ENCODE measurements around the gene IRAK1. TPM values are rescaled to one million over a fixed set of nuclear protein-coding genes. Genes with fewer than 3 reads are reported as not detected.
"Not testable (repeated sequence)": the region's sequence is repeated elsewhere in the genome, so short reads cannot be mapped to it uniquely, and the experiment has no call there.

The IRAK1 gene
- total RNA-seq, 1 donor from 2014 or later = 74.2 TPM

GRCh38 chrX:153983321-153983801, 36.3 kb downstream of the IRAK1 start:
- H3K27ac Mint-ChIP-seq (ENCODE audit: unreplicated experiment) = no peak overlapping the region
- H3K36me3 Mint-ChIP-seq (ENCODE audit: unreplicated experiment) = peaks cover 7% of the 10 kb centered on the region
- H3K9me3 Mint-ChIP-seq (ENCODE audit: unreplicated experiment) = no peaks in the 10 kb centered on the region
- no peak overlapping the region for H3K4me3 Mint-ChIP-seq (ENCODE audit: unreplicated experiment)
- DNase-seq (ENCODE audit: extremely low spot score, unreplicated experiment) = no peak
- no peak for TF ChIP-seq CTCF (IDR thresholded peaks at IDR 0.05)
- H3K4me1 Mint-ChIP-seq (ENCODE audit: unreplicated experiment) = peaks cover 16% of the 10 kb centered on the region
- no peaks in the 10 kb centered on the region for H3K27me3 Mint-ChIP-seq (ENCODE audit: unreplicated experiment)

GRCh38 chrX:153981771-153982533, 37.8 kb downstream of the IRAK1 start:
- Mint-ChIP-seq H3K4me3 (ENCODE audit: unreplicated experiment) (no peak overlapping the region), H3K9me3 (ENCODE audit: unreplicated experiment) (no peaks in the 10 kb centered on the region), H3K4me1 (ENCODE audit: unreplicated experiment) (peaks cover 16% of the 10 kb centered on the region), H3K27ac (ENCODE audit: unreplicated experiment) (peak overlapping the region; percentile 20), H3K27me3 (ENCODE audit: unreplicated experiment) (no peaks in the 10 kb centered on the region), H3K36me3 (ENCODE audit: unreplicated experiment) (peaks cover 7% of the 10 kb centered on the region)
- no peak for TF ChIP-seq CTCF (IDR thresholded peaks at IDR 0.05)
- DNase-seq (ENCODE audit: extremely low spot score, unreplicated experiment) = no peak

GRCh38 chrX:153981231-153981630, 38.5 kb downstream of the IRAK1 start:
- no peak for TF ChIP-seq CTCF (IDR thresholded peaks at IDR 0.05)
- H3K4me1 Mint-ChIP-seq (ENCODE audit: unreplicated experiment) = peaks cover 16% of the 10 kb centered on the region
- H3K4me3 Mint-ChIP-seq (ENCODE audit: unreplicated experiment) = no peak overlapping the region
- DNase-seq (ENCODE audit: extremely low spot score, unreplicated experiment) = no peak
- H3K9me3 Mint-ChIP-seq (ENCODE audit: unreplicated experiment) = no peaks in the 10 kb centered on the region
- H3K27me3 Mint-ChIP-seq (ENCODE audit: unreplicated experiment) = no peaks in the 10 kb centered on the region
- peaks cover 7% of the 10 kb centered on the region for H3K36me3 Mint-ChIP-seq (ENCODE audit: unreplicated experiment)
- peak overlapping the region; percentile 20 for H3K27ac Mint-ChIP-seq (ENCODE audit: unreplicated experiment)

GRCh38 chrX:153980394-153980793, 39.3 kb downstream of the IRAK1 start:
- not testable (repeated sequence) for DNase-seq (ENCODE audit: extremely low spot score, unreplicated experiment); H3K27me3 Mint-ChIP-seq (ENCODE audit: unreplicated experiment); H3K36me3 Mint-ChIP-seq (ENCODE audit: unreplicated experiment); H3K4me1 Mint-ChIP-seq (ENCODE audit: unreplicated experiment); H3K4me3 Mint-ChIP-seq (ENCODE audit: unreplicated experiment); H3K27ac Mint-ChIP-seq (ENCODE audit: unreplicated experiment); H3K9me3 Mint-ChIP-seq (ENCODE audit: unreplicated experiment)

GRCh38 chrX:153974726-153975286, 44.9 kb downstream of the IRAK1 start:
- peaks cover 23% of the 10 kb centered on the region for H3K4me1 Mint-ChIP-seq (ENCODE audit: unreplicated experiment)
- no peaks in the 10 kb centered on the region for H3K36me3 Mint-ChIP-seq (ENCODE audit: unreplicated experiment)
- no peaks in the 10 kb centered on the region for H3K9me3 Mint-ChIP-seq (ENCODE audit: unreplicated experiment)
- no peaks in the 10 kb centered on the region for H3K27me3 Mint-ChIP-seq (ENCODE audit: unreplicated experiment)
- DNase-seq (ENCODE audit: extremely low spot score, unreplicated experiment) = no peak
- TF ChIP-seq CTCF (IDR thresholded peaks at IDR 0.05) = no peak
- peak overlapping the region; percentile 23 for H3K27ac Mint-ChIP-seq (ENCODE audit: unreplicated experiment)
- H3K4me3 Mint-ChIP-seq (ENCODE audit: unreplicated experiment) = peak overlapping the region; percentile 3
